AG04450 (cell line): ENCODE results near the gene CCL26. TPM values are rescaled to one million over a fixed set of nuclear protein-coding genes. Genes with fewer than 3 reads are reported as not detected.
"Not testable (repeated sequence)": the region's sequence is repeated elsewhere in the genome, so short reads cannot be mapped to it uniquely, and the experiment has no call there.

ENCODE experiments used
- CTCF ChIA-PET: fragments of 300-600, 350-600 bp; formaldehyde crosslinking; extraction: SDS; loops from one replicate; lab custom pipeline; 2022; ENCODE audit warnings: antibody characterized with exemption, inconsistent platforms; lab: Charles Lee
- POLR2A ChIA-PET: fragments of 350-600 bp; formaldehyde crosslinking; extraction: SDS; loops from one replicate; lab custom pipeline; 2021; ENCODE audit warnings: antibody characterized with exemption, inconsistent platforms; lab: Yijun Ruan, JAX
- DNase-seq: peaks from one replicate; pipeline ENCODE4 v3.0.0-alpha.2; 2011; ENCODE audit warnings: low read depth, low spot score
- H3K27ac ChIP-seq: one replicate; pipeline ENCODE4 v1.5.1; 2012; ENCODE audit warnings: low read depth, low read length, control low read depth
- H3K27me3 ChIP-seq: one replicate; pipeline ENCODE4 v1.6.0; 2012; ENCODE audit warnings: low read length; ENCODE audit not compliant: control insufficient read depth, insufficient read depth
- H3K4me3 ChIP-seq: 2 replicates; pipeline ENCODE4 v1.5.1; 2011; ENCODE audit warnings: mild to moderate bottlenecking, low read depth, low read length, control low read depth
- H3K9me3 ChIP-seq: 2 replicates; pipeline ENCODE4 v1.5.1; 2012; ENCODE audit warnings: low read length; ENCODE audit not compliant: control insufficient read depth, insufficient read depth
- polyA plus RNA-seq: library from polyadenylated mRNA; depleted of rRNA; stranded (reverse); fragments of >200 nt; gene quantifications from 2 replicates; pipeline ENCODE4 v1.2.3, GENCODE V29; 2011
- TF ChIP-seq, protein P1 (sequence below): IDR thresholded peaks from 2 replicates; pipeline ENCODE4 v1.5.1; 2011; ENCODE audit warnings: low read depth, low read length, control low read depth, inconsistent platforms

Gene CCL26
- polyA plus RNA-seq, 1 experiment, result not detected

DNA sequence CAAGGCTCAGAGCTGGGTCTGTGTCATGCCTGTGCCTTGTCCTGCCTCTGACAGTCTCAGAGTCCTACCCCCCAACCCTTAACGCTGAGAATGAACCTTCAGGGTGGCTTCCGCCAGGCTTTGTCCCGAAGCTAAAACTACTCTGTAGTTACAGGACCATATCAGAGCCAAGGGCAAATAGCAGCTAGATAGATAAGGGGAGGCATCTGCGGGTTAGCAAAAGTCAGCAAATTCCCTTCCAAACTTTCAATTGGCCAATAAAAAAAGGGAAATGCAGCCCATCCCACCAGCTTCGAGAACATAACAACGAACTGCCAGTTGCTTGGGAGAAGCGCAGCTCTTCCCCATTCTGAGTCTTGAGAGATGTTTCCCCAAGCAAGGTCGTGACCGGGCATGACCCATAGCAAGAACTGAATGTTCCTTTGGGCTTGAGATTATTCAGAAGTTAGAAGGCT, 23.8 kb upstream of the CCL26 start:
- CTCF ChIA-PET, result no interaction called here
- Histone ChIP-seq H3K27me3 (peaks cover 12% of the 10 kb centered on the region), H3K9me3 (no peaks in the 10 kb centered on the region), H3K27ac (no peak overlapping the region), H3K4me3 (no peak overlapping the region)
- TF ChIP-seq, protein P1, sequence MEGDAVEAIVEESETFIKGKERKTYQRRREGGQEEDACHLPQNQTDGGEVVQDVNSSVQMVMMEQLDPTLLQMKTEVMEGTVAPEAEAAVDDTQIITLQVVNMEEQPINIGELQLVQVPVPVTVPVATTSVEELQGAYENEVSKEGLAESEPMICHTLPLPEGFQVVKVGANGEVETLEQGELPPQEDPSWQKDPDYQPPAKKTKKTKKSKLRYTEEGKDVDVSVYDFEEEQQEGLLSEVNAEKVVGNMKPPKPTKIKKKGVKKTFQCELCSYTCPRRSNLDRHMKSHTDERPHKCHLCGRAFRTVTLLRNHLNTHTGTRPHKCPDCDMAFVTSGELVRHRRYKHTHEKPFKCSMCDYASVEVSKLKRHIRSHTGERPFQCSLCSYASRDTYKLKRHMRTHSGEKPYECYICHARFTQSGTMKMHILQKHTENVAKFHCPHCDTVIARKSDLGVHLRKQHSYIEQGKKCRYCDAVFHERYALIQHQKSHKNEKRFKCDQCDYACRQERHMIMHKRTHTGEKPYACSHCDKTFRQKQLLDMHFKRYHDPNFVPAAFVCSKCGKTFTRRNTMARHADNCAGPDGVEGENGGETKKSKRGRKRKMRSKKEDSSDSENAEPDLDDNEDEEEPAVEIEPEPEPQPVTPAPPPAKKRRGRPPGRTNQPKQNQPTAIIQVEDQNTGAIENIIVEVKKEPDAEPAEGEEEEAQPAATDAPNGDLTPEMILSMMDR, result no peak
- no peak for DNase-seq
- POLR2A ChIA-PET, result interaction anchor here (0.7 kb wide), 1 partner anchor 119 kb away, joined by 8 read pairs; no protein-coding TSS in a partner anchor

- no peak for DNase-seq
- Histone ChIP-seq H3K9me3 (no peaks in the 10 kb centered on the region), H3K27me3 (peaks cover 16% of the 10 kb centered on the region), H3K27ac (no peak overlapping the region), H3K4me3 (no peak overlapping the region)
- ChIA-PET POLR2A (no interaction called here), CTCF (no interaction called here)
- TF ChIP-seq, protein P1, result no peak
Observed at GRCh38 chr7:75793676-75794075, 21.7 kb upstream of the CCL26 start.

DNA sequence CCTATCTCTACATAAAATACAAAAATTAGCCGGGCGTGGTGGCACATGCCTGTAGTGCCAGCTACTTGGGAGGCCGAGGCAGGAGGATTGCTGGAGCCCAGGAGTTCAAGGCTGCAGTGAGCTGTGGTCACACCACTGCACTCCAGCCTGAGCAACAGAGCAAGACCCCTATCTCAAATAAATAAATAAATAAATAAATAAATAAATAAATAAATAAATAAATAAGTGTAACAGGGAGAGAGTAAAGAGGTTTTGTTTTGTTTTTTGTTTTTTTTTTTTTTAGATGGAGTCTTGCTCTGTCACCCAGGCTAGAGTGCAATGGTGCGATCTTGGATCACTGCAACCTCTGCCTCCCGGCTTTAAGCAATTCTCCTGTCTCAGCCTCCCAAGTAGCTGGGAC, 20.6 kb upstream of the CCL26 start:
- POLR2A ChIA-PET, result interaction anchor here (0.7 kb wide), 1 partner anchor 30 kb away, joined by 4 read pairs; no protein-coding TSS in a partner anchor
- not testable (repeated sequence) for H3K4me3 ChIP-seq, H3K9me3 ChIP-seq, DNase-seq, H3K27ac ChIP-seq
- CTCF ChIA-PET, result interaction anchor here (0.7 kb wide), 1 partner anchor 16 kb away, joined by 5 read pairs; no protein-coding TSS in a partner anchor
- H3K27me3 ChIP-seq, result peaks cover 16% of the 10 kb centered on the region

DNA sequence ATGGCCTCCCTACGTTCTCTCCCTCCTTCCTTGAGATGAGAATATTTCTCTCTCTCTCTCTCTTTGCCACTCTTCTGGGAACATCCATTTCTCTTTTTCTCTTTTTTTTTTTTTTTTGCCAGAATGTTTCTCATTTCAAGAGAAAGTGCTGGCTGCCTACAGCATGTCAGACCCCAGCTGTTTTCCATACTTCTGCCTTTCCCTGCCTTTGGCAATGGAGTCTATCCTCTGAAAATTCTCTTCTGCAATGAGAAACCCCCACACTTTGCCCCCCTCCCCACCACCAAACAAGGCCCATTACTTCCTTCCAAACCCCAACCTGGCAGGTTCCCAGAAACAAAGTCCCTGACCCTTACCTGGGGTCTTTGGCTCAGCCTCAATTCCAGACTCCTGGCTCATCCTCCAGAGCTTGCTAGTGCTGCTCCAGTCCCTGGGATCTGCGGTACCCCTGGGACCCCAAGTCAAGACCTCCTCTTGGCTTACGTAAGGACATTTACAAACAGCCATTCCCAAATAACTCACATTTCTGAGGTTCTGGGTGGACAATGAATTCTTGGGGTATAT, 17.4 kb upstream of the CCL26 start:
- H3K4me3 ChIP-seq, result no peak overlapping the region
- ChIA-PET CTCF (no interaction called here), POLR2A (no interaction called here)
- no peak for DNase-seq
- H3K27me3 ChIP-seq, result peaks cover 8% of the 10 kb centered on the region
- TF ChIP-seq, protein P1, result no peak
- no peaks in the 10 kb centered on the region for H3K9me3 ChIP-seq
- H3K27ac ChIP-seq, result no peak overlapping the region

- DNase-seq, CTCF ChIA-PET, H3K27ac ChIP-seq, H3K9me3 ChIP-seq, H3K4me3 ChIP-seq, H3K27me3 ChIP-seq: not testable (repeated sequence)
- POLR2A ChIA-PET, result interaction anchor here (0.7 kb wide), 1 partner anchor 36 kb away, joined by 7 read pairs; no protein-coding TSS in a partner anchor
Observed at GRCh38 chr7:75788154-75788847, 16.3 kb upstream of the CCL26 start.

DNA sequence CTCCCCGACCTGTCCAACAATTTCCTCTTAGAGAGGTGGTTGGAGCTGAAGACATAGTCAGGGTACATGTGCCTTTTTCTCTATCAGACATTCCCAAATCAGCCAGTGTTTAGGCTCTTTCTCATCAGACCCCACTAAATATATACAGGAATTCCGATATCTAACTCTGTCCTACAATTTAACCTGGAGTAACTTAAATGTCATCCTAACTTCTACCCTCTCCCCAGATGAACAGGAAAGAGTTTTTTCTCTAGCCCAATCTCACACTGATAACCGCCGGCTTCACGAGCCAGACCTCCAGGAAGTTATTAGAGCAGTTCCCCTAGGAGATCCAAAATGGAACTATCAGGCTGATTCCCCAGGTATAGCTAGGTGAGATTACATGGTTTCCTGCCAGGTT, 11.0 kb upstream of the CCL26 start:
- H3K4me3 ChIP-seq, DNase-seq, H3K27ac ChIP-seq, CTCF ChIA-PET, H3K9me3 ChIP-seq: not testable (repeated sequence)
- H3K27me3 ChIP-seq, result peaks cover 10% of the 10 kb centered on the region
- POLR2A ChIA-PET, result interaction anchor here (0.7 kb wide), 1 partner anchor 46 kb away, joined by 6 read pairs; no protein-coding TSS in a partner anchor

GRCh38 chr7:75780647-75781273, 8.7 kb upstream of the CCL26 start:
- POLR2A ChIA-PET, CTCF ChIA-PET: not testable (repeated sequence)
- peaks cover 12% of the 10 kb centered on the region for H3K27me3 ChIP-seq

GRCh38 chr7:75779516-75779915, 7.5 kb upstream of the CCL26 start:
- H3K27ac ChIP-seq, H3K9me3 ChIP-seq, POLR2A ChIA-PET, H3K4me3 ChIP-seq, CTCF ChIA-PET, DNase-seq: not testable (repeated sequence)
- H3K27me3 ChIP-seq, result peaks cover 10% of the 10 kb centered on the region

More at GRCh38 chr7:75780647-75781273, 8.7 kb upstream of the CCL26 start:
- not testable (repeated sequence) for H3K4me3 ChIP-seq, DNase-seq, H3K27ac ChIP-seq, H3K9me3 ChIP-seq

DNA sequence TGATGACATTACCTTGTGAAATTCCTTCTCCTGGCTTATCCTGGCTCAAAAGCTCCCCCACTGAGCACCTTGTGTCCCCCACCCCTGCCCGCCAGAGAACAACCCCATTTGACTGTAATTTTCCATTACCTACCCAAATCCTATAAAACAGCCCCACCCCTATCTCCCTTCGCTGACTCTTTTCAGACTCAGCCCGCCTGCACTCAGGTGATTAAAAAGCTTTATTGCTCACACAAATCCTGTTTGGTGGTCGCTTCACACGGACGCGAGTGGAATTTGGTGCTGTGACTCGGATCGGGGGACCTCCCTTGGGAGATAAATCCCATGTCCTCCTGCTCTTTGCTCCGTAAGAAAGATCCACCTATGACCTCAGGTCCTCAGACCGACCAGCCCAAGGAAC, 7.0 kb upstream of the CCL26 start:
- CTCF ChIA-PET, H3K4me3 ChIP-seq, H3K27ac ChIP-seq, H3K9me3 ChIP-seq, DNase-seq, POLR2A ChIA-PET: not testable (repeated sequence)
- H3K27me3 ChIP-seq, result peaks cover 10% of the 10 kb centered on the region
